ENCODE results near the gene TAF4. TPM values are rescaled to one million over a fixed set of nuclear protein-coding genes. Genes with fewer than 3 reads are reported as not detected.

Gene TAF4
- total RNA-seq, 1 experiment from 2014 or later = 6.1 TPM

- no peak for DNase-seq (ENCODE audit: low read depth)
Observed at GRCh38 chr20:62045529-62046285, 20.0 kb downstream of the TAF4 start.

GRCh38 chr20:62045118-62045517 lies 20.6 kb downstream of the TAF4 start:
- no peak for DNase-seq (ENCODE audit: low read depth)

GRCh38 chr20:62044631-62045030 lies 21.1 kb downstream of the TAF4 start:
- DNase-seq (ENCODE audit: low read depth) = no peak

- no peak for DNase-seq (ENCODE audit: low read depth)
Observed at GRCh38 chr20:62043131-62043914, 22.4 kb downstream of the TAF4 start.

GRCh38 chr20:62042025-62042820 lies 23.5 kb downstream of the TAF4 start:
- no peak for DNase-seq (ENCODE audit: low read depth)

DNA sequence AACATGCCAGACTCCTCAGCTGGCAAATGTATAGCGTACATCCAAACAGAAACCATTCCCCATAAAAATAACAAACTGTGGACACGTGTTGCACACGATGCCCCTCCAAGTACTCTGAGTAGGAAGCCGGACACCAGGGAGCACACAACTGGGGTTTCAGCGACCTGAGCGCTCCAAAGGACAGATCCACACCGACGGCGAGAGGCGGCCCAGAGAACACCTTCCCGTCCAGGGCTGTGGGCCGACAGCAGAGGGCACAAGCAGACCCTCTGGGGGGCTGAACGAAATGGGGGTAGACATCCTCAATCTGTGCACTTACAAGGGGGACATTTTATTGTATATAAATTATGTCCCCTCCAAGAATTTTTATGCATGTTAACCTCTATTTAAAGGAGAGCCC lies 24.7 kb downstream of the TAF4 start:
- DNase-seq (ENCODE audit: low read depth) = no peak

GRCh38 chr20:62040381-62040922 lies 25.2 kb downstream of the TAF4 start:
- DNase-seq (ENCODE audit: low read depth) = no peak

DNA sequence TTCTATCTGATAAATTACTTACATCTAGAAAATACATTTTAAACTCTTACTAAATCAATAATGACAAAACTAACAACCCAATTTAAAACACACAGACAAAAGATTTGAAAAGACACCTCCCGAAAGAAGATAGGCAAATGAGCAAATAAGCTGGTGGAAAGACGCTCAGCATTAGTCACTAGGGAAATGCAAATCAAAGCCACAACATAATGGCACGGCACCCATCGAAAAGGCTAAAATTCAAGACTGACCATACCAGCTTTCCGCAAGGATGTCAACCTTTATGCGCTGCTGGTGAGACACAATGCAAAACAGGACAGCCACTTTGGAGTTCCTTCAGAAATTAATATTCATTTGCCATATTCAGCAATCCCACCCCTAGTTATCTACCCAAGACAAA lies 25.9 kb downstream of the TAF4 start:
- no peak for DNase-seq (ENCODE audit: low read depth)

DNA sequence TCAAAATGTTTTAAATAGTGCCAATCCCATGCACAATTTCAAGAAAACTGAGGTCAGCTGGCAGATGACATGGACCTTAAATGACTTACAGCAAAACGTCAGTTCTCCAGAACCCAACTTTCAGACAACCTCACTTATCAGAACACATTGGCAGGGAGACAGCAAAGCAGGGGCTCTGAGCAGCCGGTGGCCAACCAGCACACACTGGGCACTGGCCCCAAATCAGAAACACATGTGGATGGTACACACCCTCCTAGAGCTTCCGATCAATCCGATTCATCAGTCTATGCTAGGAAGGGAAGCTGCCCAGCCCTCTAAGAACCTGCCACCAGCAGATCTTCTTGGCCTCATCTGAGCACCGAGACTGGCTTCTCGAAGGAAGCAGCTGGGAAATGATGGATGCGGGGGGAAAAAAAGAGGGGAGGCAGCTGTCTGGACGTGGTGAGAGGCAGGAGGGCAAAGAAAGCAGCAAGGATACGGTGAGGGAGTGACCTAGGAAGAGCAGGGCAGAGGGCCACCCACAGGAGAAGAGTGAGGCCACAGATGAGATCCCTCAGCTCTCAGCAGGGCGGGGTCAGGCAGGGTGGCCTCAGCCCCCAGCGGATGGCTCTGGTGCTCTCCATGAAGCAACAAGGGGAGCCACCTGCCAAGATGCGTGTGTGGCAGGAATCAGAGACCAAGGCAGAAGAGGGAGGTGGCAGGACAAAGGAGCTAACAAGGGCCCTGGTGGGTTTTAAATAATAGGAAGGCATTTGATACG lies 32.9 kb downstream of the TAF4 start:
- DNase-seq (ENCODE audit: low read depth) = no peak

DNA sequence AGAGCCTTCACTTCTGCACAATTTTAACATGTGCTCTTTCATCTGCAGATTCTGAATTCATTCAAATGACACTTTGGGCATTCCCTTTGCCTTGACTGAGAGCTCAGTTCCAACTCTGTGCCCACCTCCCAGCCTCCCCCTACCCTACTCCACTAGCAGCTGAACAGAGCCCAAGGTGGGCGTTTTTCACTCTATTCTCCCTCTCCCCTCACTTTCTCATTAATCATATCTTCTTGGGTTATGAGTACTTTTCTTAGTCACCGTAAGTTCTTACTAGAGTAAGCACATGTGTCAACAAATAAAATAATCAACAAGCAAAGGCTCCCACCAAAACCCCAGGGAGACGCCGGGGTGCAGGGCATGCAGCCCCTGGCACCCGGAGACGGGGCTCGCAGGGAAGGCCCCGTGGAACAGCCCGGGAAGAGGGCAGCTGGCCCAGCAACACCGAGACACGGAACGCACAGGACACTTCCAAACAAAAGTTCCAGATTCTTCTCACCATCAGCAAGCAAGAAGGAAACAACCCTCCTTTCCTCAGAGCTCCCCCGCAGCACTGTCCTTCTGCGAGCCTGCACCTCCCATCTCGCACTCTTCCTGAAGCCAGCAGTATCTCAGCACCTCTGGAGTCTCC lies 34.1 kb downstream of the TAF4 start:
- no peak for DNase-seq (ENCODE audit: low read depth)

GRCh38 chr20:62030834-62031434 lies 34.7 kb downstream of the TAF4 start:
- DNase-seq (ENCODE audit: low read depth) = no peak

GRCh38 chr20:62030357-62030756 lies 35.3 kb downstream of the TAF4 start:
- no peak for DNase-seq (ENCODE audit: low read depth)

DNA sequence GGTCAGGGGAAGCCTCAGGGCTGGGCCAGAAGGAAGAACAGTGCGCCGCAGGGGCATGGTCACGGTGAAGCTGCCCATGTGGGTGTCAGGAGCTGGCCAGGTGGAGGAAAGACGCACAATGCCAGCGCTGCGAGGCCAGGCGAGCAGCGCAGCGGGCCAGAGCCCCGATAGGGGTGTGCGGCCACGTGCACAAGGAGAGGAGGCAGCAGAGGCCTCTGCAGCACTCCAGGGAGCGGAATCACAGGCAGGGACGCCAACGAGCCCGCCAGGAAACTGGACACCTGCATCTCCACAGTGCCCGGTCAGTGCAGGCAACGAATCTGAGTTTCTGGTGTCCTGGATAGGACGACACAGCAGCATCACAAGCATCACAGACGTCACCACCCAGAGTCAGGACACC lies 35.7 kb downstream of the TAF4 start:
- DNase-seq (ENCODE audit: low read depth) = no peak

DNA sequence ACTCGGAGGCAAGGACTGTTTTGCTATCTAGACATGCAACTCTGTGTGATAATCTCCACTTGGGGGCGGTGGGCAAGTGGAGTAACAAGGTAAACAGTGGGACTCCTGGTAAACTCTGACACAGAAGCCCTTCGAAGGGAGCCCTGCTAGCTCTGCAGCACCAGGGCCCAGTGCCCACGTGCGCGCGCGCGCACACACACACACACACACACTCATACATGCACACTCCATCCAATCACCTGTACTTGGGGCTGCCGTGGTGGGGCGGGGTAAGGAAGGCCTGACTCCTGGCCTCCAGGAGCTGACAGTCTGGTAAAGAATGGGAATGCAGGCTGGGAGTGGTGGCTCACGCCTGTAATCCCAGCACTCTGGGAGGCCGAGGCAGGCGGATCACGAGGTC lies 36.4 kb downstream of the TAF4 start:
- DNase-seq (ENCODE audit: low read depth) = no peak

- no peak for DNase-seq (ENCODE audit: low read depth)
Observed at GRCh38 chr20:62028384-62028783, 37.3 kb downstream of the TAF4 start.

GRCh38 chr20:62027698-62028321 lies 37.9 kb downstream of the TAF4 start:
- no peak for DNase-seq (ENCODE audit: low read depth)

- no peak for DNase-seq (ENCODE audit: low read depth)
Observed at GRCh38 chr20:62027116-62027515, 38.6 kb downstream of the TAF4 start.

GRCh38 chr20:62026564-62026856 lies 39.2 kb downstream of the TAF4 start:
- no peak for DNase-seq (ENCODE audit: low read depth)

DNA sequence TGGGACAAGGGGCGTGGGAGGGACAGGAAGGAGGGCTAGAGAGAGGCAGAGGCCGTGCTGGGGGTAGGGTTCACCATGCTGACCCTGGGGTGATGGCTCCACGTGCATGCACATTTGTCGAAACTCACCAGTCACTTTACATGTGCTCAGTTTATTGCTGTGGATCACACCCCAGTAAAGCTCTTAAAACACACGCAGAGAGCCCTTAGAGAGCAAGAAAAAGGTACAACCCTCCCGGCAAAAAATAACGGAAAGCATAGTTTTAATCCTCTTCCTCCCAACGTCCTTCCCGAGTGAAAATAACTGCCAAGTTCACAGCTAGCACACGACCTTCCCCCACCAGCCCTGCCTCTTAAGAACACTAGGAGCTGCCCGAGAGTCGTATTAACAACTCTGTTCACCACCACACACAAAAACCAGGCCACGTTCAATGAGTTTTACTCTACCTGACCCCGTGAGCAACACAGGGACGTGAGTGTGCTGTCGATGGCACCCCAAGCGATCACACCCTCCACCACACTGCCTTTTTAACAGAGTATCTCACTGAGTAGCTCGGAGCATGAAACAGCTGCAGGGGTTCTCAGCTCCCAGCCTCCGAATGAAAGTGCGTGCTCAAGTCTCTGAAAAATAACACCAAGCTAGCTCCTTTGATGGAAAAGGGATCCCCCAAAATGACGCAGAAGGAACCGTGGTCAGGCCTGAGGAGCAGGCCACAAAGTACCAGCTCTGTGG lies 39.7 kb downstream of the TAF4 start:
- DNase-seq (ENCODE audit: low read depth) = no peak
